Gastrocnemius medialis (tissue), 4 donors: Measurements from ENCODE around the gene VIPR2.

Source experiments
- POLR2A ChIP-seq, 2 donors: fragments of 450-650 bp; IDR thresholded peaks; one replicate each; pipeline ENCODE4 v1.6.1; 2017; ENCODE audit warnings: antibody characterized with exemption in 2 of 2, mild to moderate bottlenecking in 2 of 2, moderate library complexity in 2 of 2
- TF ChIP-seq, protein P1 (sequence below), 5 experiments: fragments of 450-650 bp in 3 of 5; fragments of 200-600 bp in 2 of 5; sonication (generic) in 2 of 5; IDR thresholded peaks in 4 of 5; conservative IDR thresholded peaks in 1 of 5; 1 replicate in 4 of 5; 2 replicates in 1 of 5; pipeline ENCODE4 v1.5.1; 2016 to 2019; ENCODE audit warnings: antibody characterized with exemption in 5 of 5, mild to moderate bottlenecking in 3 of 5, moderate library complexity in 3 of 5

GRCh38 chr7:159105066-159105780 lies 39.4 kb downstream of the VIPR2 start:
- TF ChIP-seq, protein P1, sequence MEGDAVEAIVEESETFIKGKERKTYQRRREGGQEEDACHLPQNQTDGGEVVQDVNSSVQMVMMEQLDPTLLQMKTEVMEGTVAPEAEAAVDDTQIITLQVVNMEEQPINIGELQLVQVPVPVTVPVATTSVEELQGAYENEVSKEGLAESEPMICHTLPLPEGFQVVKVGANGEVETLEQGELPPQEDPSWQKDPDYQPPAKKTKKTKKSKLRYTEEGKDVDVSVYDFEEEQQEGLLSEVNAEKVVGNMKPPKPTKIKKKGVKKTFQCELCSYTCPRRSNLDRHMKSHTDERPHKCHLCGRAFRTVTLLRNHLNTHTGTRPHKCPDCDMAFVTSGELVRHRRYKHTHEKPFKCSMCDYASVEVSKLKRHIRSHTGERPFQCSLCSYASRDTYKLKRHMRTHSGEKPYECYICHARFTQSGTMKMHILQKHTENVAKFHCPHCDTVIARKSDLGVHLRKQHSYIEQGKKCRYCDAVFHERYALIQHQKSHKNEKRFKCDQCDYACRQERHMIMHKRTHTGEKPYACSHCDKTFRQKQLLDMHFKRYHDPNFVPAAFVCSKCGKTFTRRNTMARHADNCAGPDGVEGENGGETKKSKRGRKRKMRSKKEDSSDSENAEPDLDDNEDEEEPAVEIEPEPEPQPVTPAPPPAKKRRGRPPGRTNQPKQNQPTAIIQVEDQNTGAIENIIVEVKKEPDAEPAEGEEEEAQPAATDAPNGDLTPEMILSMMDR (IDR thresholded peaks at IDR 0.05 in 4 of 5, conservative IDR thresholded peaks at IDR 0.05 in 1 of 5), result no peak
- no peak for TF ChIP-seq POLR2A (IDR thresholded peaks at IDR 0.05)
